H9 (cell line): ENCODE results near the gene PRKACG. TPM values are rescaled to one million over a fixed set of nuclear protein-coding genes. Genes with fewer than 3 reads are reported as not detected.

ENCODE experiments used
- DNase-seq: peaks from one replicate; pipeline ENCODE4 v3.0.0-alpha.2; 2017
- H2AFZ ChIP-seq: one replicate; pipeline ENCODE4 v1.6.1; 2013; ENCODE audit warnings: mild to moderate bottlenecking, low read length, control low read depth, moderate library complexity
- H2AK5ac ChIP-seq: 2 replicates; pipeline ENCODE4 v1.6.1; 2013; ENCODE audit warnings: low read length, control low read depth, mixed read lengths; ENCODE audit not compliant: insufficient read length
- H2BK120ac ChIP-seq: one replicate; pipeline ENCODE4 v1.6.1; 2013; ENCODE audit warnings: low read depth, mild to moderate bottlenecking, low read length, control low read depth, inconsistent platforms; ENCODE audit not compliant: poor library complexity, severe bottlenecking
- H2BK12ac ChIP-seq: 2 replicates; pipeline ENCODE4 v1.6.1; 2013; ENCODE audit warnings: low read length, control low read depth, mixed read lengths, low read depth; ENCODE audit not compliant: insufficient read length
- H2BK15ac ChIP-seq: 2 replicates; pipeline ENCODE4 v1.6.1; 2013; ENCODE audit warnings: low read depth, low read length, control low read depth
- H2BK20ac ChIP-seq: one replicate; pipeline ENCODE4 v1.6.1; 2013; ENCODE audit warnings: low read depth, mild to moderate bottlenecking, low read length, control low read depth, inconsistent platforms; ENCODE audit not compliant: poor library complexity, severe bottlenecking
- H2BK5ac ChIP-seq: 2 replicates; pipeline ENCODE4 v1.6.1; 2013; ENCODE audit warnings: low read length, control low read depth, mixed read lengths; ENCODE audit not compliant: insufficient read length
- H3K14ac ChIP-seq: 2 replicates; pipeline ENCODE4 v1.6.1; 2013; ENCODE audit warnings: low read length, control low read depth; ENCODE audit not compliant: insufficient read depth
- H3K18ac ChIP-seq: 2 replicates; pipeline ENCODE4 v1.6.1; 2013; ENCODE audit warnings: low read depth, mild to moderate bottlenecking, mixed read lengths, low read length, control low read depth; ENCODE audit not compliant: insufficient read length
- H3K23ac ChIP-seq: 2 replicates; pipeline ENCODE4 v1.6.1; 2013; ENCODE audit warnings: low read length, control low read depth, mixed read lengths, low read depth; ENCODE audit not compliant: insufficient read length
- H3K23me2 ChIP-seq: 2 replicates; pipeline ENCODE4 v1.6.1; 2013; ENCODE audit warnings: low read depth, mild to moderate bottlenecking, mixed read lengths, low read length, control low read depth; ENCODE audit not compliant: insufficient read length, poor library complexity, severe bottlenecking
- H3K27ac ChIP-seq: 2 replicates; pipeline ENCODE4 v1.5.1; 2013; ENCODE audit warnings: low read length, control low read depth, mixed read lengths, low read depth; ENCODE audit not compliant: insufficient read length
- H3K27me3 ChIP-seq: 2 replicates; pipeline ENCODE4 v1.6.1; 2013; ENCODE audit warnings: low read length, control low read depth, inconsistent platforms; ENCODE audit not compliant: insufficient read depth
- H3K4ac ChIP-seq: 2 replicates; pipeline ENCODE4 v1.6.1; 2013; ENCODE audit warnings: low read depth, mild to moderate bottlenecking, control low read depth, inconsistent platforms, low read length, moderate library complexity
- H3K4me1 ChIP-seq: 2 replicates; pipeline ENCODE4 v1.6.1; 2013; ENCODE audit warnings: low read length, control low read depth, inconsistent platforms; ENCODE audit not compliant: insufficient read depth
- H3K4me2 ChIP-seq: 2 replicates; pipeline ENCODE4 v1.6.1; 2013; ENCODE audit warnings: low read length, control low read depth, mixed read lengths; ENCODE audit not compliant: insufficient read length, insufficient read depth
- H3K56ac ChIP-seq: 2 replicates; pipeline ENCODE4 v1.6.1; 2013; ENCODE audit warnings: low read depth, mild to moderate bottlenecking, mixed read lengths, low read length, control low read depth; ENCODE audit not compliant: insufficient read length
- H3K79me1 ChIP-seq: 2 replicates; pipeline ENCODE4 v1.6.1; 2013; ENCODE audit warnings: low read depth, mild to moderate bottlenecking, moderate library complexity, low read length, control low read depth, inconsistent platforms; ENCODE audit not compliant: insufficient read depth, poor library complexity, severe bottlenecking
- H3K79me2 ChIP-seq: 2 replicates; pipeline ENCODE4 v1.6.1; 2013; ENCODE audit warnings: low read length, control low read depth, inconsistent platforms; ENCODE audit not compliant: insufficient read depth
- H3K9ac ChIP-seq: 2 replicates; pipeline ENCODE4 v1.6.1; 2013; ENCODE audit warnings: low read length, control low read depth, mixed read lengths; ENCODE audit not compliant: insufficient read length; ENCODE audit errors: extremely low read depth
- H3K9me3 ChIP-seq: one replicate; pipeline ENCODE4 v1.6.1; 2013; ENCODE audit warnings: low read depth, low read length, inconsistent platforms; ENCODE audit not compliant: control insufficient read depth
- H3T11ph ChIP-seq: one replicate; pipeline ENCODE4 v1.6.1; 2013; ENCODE audit warnings: mild to moderate bottlenecking, low read length, control low read depth, inconsistent platforms
- H4K20me1 ChIP-seq: one replicate; pipeline ENCODE4 v1.6.1; 2013; ENCODE audit not compliant: control insufficient read depth, insufficient read length, insufficient read depth
- H4K5ac ChIP-seq: 2 replicates; pipeline ENCODE4 v1.6.1; 2013; ENCODE audit warnings: low read depth, mild to moderate bottlenecking, mixed read lengths, low read length, control low read depth; ENCODE audit not compliant: insufficient read length
- H4K8ac ChIP-seq: replicated peaks from 2 replicates; pipeline ENCODE4 v1.6.1; 2013; ENCODE audit warnings: low read length, control low read depth, mixed read lengths, low read depth; ENCODE audit not compliant: insufficient read length
- H4K91ac ChIP-seq: 2 replicates; pipeline ENCODE4 v1.6.1; 2013; ENCODE audit warnings: low read depth, mild to moderate bottlenecking, moderate library complexity, mixed read lengths, low read length, control low read depth; ENCODE audit not compliant: insufficient read length
- H3K27ac Mint-ChIP-seq, 3 experiments: 2 replicates in 2 of 3; 3 replicates in 1 of 3; pipeline ENCODE4 v1.8.0; 2020 to 2021; ENCODE audit warnings: mixed read lengths in 3 of 3, mild to moderate bottlenecking in 1 of 3, moderate library complexity in 1 of 3
- H3K27me3 Mint-ChIP-seq: 2 replicates; pipeline ENCODE4 v1.8.0; 2021; ENCODE audit warnings: low read depth, mild to moderate bottlenecking, moderate library complexity, mixed read lengths
- H3K36me3 Mint-ChIP-seq, 3 experiments: 2 replicates in 2 of 3; 3 replicates in 1 of 3; pipeline ENCODE4 v1.8.0; 2020 to 2021; ENCODE audit warnings: low read depth in 3 of 3, mixed read lengths in 3 of 3; ENCODE audit not compliant: insufficient read depth in 1 of 3
- H3K4me1 Mint-ChIP-seq, 2 experiments: 2 replicates each; pipeline ENCODE4 v1.8.0; 2020; ENCODE audit warnings: mixed read lengths in 2 of 2
- H3K4me3 Mint-ChIP-seq, 2 experiments: 2 replicates in 1 of 2; 3 replicates in 1 of 2; pipeline ENCODE4 v1.8.0; 2020 to 2021; ENCODE audit warnings: mild to moderate bottlenecking in 2 of 2, mixed read lengths in 2 of 2, moderate library complexity in 1 of 2
- H3K9me3 Mint-ChIP-seq, 2 experiments: 2 replicates in 1 of 2; 3 replicates in 1 of 2; pipeline ENCODE4 v1.8.0; 2020; ENCODE audit warnings: mild to moderate bottlenecking in 2 of 2, mixed read lengths in 2 of 2, moderate library complexity in 1 of 2
- CTCF ChIP-seq: fragments of 200-600 bp; sonication (generic); conservative IDR thresholded peaks from 3 replicates; pipeline ENCODE4 v1.8.0; 2021; ENCODE audit warnings: antibody characterized with exemption, mild to moderate bottlenecking
- WGBS: extraction: QIAGEN DNeasy Blood & Tissue Kit; methylation state at CpG from one replicate; pipeline ENCODE4 v1.1.7; 2013; ENCODE audit warnings: missing lambda C conversion rate, low lambda C conversion rate, mixed read lengths; ENCODE audit not compliant: insufficient read length; ENCODE audit errors: extremely low coverage; 5-methylcytosine and 5-hydroxymethylcytosine counted together
- total RNA-seq: library from RNA; stranded (reverse); gene quantifications from 2 replicates; pipeline ENCODE4 v1.2.1, GENCODE V29; 2021

Gene PRKACG
- total RNA-seq, 1 experiment from 2014 or later = not detected

GRCh38 chr9:69020301-69021145, 6.6 kb upstream of the PRKACG start:
- no peak overlapping the region for H3K4me3 Mint-ChIP-seq
- Histone ChIP-seq H2AK5ac (no peak overlapping the region), H3K56ac (no peak overlapping the region), H2BK120ac (no peak overlapping the region), H4K8ac (no peak overlapping the region), H3K23me2 (no peaks in the 10 kb centered on the region), H3K9ac (no peak overlapping the region), H4K5ac (no peak overlapping the region), H4K20me1 (no peaks in the 10 kb centered on the region), H3K4ac (no peak overlapping the region), H2BK15ac (no peak overlapping the region), H3K18ac (no peak overlapping the region), H3K79me2 (no peaks in the 10 kb centered on the region), H3K79me1 (no peaks in the 10 kb centered on the region), H2BK12ac (no peak overlapping the region), H2BK20ac (no peak overlapping the region), H2AFZ (no peak overlapping the region), H3K23ac (no peak overlapping the region), H3K27me3 (no peaks in the 10 kb centered on the region), H3T11ph (no peak overlapping the region), H3K9me3 (no peaks in the 10 kb centered on the region), H3K14ac (no peak overlapping the region), H3K27ac (no peak overlapping the region), H3K4me1 (peaks cover 3% of the 10 kb centered on the region; the same call in 1 of the 2 replicates), H2BK5ac (no peak overlapping the region), H4K91ac (no peak overlapping the region), H3K4me2 (no peak overlapping the region)
- no peaks in the 10 kb centered on the region for H3K27me3 Mint-ChIP-seq
- TF ChIP-seq CTCF = no peak
- no CpG with 5 or more reads among the region's 8 CpGs for WGBS
- H3K4me1 Mint-ChIP-seq = peaks cover 29 to 48% of the 10 kb centered on the region in 2 experiments
- no peaks in the 10 kb centered on the region for H3K9me3 Mint-ChIP-seq
- no peaks in the 10 kb centered on the region for H3K36me3 Mint-ChIP-seq
- DNase-seq = no peak
- H3K27ac Mint-ChIP-seq = no peak overlapping the region
